22Rv1 (cell line): ENCODE data around the gene MAD1L1.
"Not testable (repeated sequence)": the region's sequence is repeated elsewhere in the genome, so short reads cannot be mapped to it uniquely, and the experiment has no call there.

ENCODE experiments used
- ZFX ChIP-seq: fragments of 450-650 bp; IDR thresholded peaks from 2 replicates; pipeline ENCODE4 v1.6.1; 2017; ENCODE audit warnings: antibody characterized with exemption, borderline replicate concordance
- TF ChIP-seq, protein P1 (sequence below): fragments of 450-650 bp; IDR thresholded peaks from 2 replicates; pipeline ENCODE4 v1.5.1; 2017; ENCODE audit warnings: mild to moderate bottlenecking

DNA sequence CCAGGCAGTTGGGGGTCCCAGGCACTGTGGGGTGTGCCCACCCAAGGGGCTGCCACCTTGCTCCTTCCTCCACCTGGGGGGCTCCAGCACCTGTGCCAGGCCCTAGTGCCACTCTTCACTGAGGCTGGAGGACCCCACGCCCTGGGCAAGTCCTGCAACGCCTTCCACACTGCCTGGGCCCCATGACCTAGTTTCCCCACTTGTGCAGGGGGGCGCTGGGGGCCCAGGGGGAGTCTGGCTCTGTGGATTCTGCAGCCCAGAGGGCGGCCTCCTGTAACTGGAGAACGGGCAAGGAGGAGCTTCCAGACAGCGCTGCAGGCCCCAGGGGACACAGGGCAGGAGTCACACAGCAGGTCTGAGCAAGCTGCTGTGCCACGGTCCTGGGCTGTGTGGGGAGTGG is 416.3 kb downstream of the MAD1L1 start:
- TF ChIP-seq, protein P1, sequence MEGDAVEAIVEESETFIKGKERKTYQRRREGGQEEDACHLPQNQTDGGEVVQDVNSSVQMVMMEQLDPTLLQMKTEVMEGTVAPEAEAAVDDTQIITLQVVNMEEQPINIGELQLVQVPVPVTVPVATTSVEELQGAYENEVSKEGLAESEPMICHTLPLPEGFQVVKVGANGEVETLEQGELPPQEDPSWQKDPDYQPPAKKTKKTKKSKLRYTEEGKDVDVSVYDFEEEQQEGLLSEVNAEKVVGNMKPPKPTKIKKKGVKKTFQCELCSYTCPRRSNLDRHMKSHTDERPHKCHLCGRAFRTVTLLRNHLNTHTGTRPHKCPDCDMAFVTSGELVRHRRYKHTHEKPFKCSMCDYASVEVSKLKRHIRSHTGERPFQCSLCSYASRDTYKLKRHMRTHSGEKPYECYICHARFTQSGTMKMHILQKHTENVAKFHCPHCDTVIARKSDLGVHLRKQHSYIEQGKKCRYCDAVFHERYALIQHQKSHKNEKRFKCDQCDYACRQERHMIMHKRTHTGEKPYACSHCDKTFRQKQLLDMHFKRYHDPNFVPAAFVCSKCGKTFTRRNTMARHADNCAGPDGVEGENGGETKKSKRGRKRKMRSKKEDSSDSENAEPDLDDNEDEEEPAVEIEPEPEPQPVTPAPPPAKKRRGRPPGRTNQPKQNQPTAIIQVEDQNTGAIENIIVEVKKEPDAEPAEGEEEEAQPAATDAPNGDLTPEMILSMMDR = not testable (repeated sequence)
- TF ChIP-seq ZFX = not testable (repeated sequence)
